ENCODE data around the gene LMOD2.

The LMOD2 gene

DNA sequence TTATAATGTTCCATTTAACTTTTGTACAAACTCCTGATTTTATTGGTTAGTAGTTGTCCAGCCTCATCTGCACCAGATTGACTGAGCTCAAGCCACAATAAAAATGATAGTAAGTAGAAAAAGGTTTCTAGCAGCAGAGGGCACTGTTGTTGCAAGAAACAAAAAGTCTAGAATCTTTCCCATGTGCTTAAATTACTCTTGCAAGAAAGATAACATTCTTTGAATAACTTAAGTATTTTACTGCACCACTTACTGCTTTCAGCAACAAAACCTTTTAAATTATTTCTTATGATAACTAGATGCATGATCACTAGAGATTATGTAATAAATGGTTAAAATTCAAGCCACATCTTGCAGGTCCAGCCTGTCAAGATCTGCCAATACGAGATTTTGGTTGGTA is 27.0 kb downstream of the LMOD2 start:
- no peaks in the 10 kb centered on the region for H3K4me1 ChIP-seq (ENCODE audit: control insufficient read depth in 1 of 2, insufficient read depth in 2 of 2, low read length in 2 of 2)
- no peak overlapping the region for H3K9ac ChIP-seq (ENCODE audit: low read depth in 1 of 2, low read length in 2 of 2)
- H3K9me3 ChIP-seq (ENCODE audit: control insufficient read depth in 1 of 2, low read length in 2 of 2) = no peaks in the 10 kb centered on the region
- no peaks in the 10 kb centered on the region for H3K27me3 ChIP-seq (ENCODE audit: control insufficient read depth in 1 of 2, insufficient read depth in 2 of 2, low read length in 2 of 2)
- no peak overlapping the region for H3K27ac ChIP-seq (ENCODE audit: low read depth, low read length)
- peaks cover 6 to 15% of the 10 kb centered on the region in 2 donors for H3K36me3 ChIP-seq (ENCODE audit: control insufficient read depth in 1 of 2, insufficient read depth in 2 of 2, low read length in 2 of 2)
- no peak overlapping the region for H3K4me3 ChIP-seq (ENCODE audit: low read depth in 1 of 2, low read length in 2 of 2)

DNA sequence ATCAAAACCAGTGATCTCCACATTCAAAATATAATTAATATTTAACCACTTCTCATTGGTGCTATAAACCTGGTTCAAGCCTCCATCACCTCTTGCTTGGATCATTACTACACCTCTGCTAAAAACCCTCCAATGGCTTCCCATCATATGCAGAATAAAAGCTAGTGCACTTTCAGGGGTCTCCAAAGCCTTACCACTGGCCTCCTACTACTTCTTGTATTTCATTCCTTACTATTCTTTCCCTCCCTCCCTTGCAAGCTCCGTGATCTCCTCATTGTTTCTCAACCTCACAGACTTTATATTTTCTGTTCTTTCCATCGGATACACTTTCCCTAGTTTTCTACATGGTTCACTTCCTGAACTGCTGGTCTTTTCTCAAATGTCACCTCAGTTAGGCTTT is 31.5 kb downstream of the LMOD2 start:
- peaks cover 6 to 29% of the 10 kb centered on the region in 2 donors for H3K36me3 ChIP-seq (ENCODE audit: control insufficient read depth in 1 of 2, insufficient read depth in 2 of 2, low read length in 2 of 2)
- H3K27ac ChIP-seq (ENCODE audit: low read depth, low read length) = no peak overlapping the region

DNA sequence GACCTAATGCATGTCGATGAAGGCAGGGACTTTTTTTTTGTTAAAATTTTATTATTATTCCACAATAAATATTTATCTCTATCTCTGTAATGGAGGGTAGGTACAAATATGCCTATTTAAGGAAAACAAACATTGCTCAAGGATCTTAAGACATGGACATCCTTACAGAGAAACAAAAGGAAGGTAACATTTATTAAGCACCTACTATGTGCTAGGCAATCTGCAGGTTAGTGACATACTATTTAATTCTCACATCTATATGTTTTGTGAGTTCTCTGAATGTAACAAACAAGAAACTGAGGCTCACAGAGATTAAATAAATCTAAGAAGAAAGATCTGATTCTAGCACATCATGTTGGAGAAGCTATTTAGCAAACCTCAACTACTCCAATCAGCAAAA is 32.1 kb downstream of the LMOD2 start:
- H3K27ac ChIP-seq (ENCODE audit: low read depth, low read length) = no peak overlapping the region
- no peaks in the 10 kb centered on the region for H3K27me3 ChIP-seq (ENCODE audit: control insufficient read depth in 1 of 2, insufficient read depth in 2 of 2, low read length in 2 of 2)
- H3K4me1 ChIP-seq (ENCODE audit: control insufficient read depth in 1 of 2, insufficient read depth in 2 of 2, low read length in 2 of 2) = no peaks in the 10 kb centered on the region
- no peak overlapping the region for H3K4me3 ChIP-seq (ENCODE audit: low read depth in 1 of 2, low read length in 2 of 2)
- peaks cover 10 to 35% of the 10 kb centered on the region in 2 donors for H3K36me3 ChIP-seq (ENCODE audit: control insufficient read depth in 1 of 2, insufficient read depth in 2 of 2, low read length in 2 of 2)
- no peaks in the 10 kb centered on the region for H3K9me3 ChIP-seq (ENCODE audit: control insufficient read depth in 1 of 2, low read length in 2 of 2)
- no peak overlapping the region for H3K9ac ChIP-seq (ENCODE audit: low read depth in 1 of 2, low read length in 2 of 2)

More for the DNA sequence above, 31.5 kb downstream of the LMOD2 start:
- Histone ChIP-seq H3K27me3 (ENCODE audit: control insufficient read depth in 1 of 2, insufficient read depth in 2 of 2, low read length in 2 of 2) (no peaks in the 10 kb centered on the region), H3K4me3 (ENCODE audit: low read depth in 1 of 2, low read length in 2 of 2) (no peak overlapping the region), H3K9ac (ENCODE audit: low read depth in 1 of 2, low read length in 2 of 2) (no peak overlapping the region), H3K4me1 (ENCODE audit: control insufficient read depth in 1 of 2, insufficient read depth in 2 of 2, low read length in 2 of 2) (no peaks in the 10 kb centered on the region), H3K9me3 (ENCODE audit: control insufficient read depth in 1 of 2, low read length in 2 of 2) (no peaks in the 10 kb centered on the region)

DNA sequence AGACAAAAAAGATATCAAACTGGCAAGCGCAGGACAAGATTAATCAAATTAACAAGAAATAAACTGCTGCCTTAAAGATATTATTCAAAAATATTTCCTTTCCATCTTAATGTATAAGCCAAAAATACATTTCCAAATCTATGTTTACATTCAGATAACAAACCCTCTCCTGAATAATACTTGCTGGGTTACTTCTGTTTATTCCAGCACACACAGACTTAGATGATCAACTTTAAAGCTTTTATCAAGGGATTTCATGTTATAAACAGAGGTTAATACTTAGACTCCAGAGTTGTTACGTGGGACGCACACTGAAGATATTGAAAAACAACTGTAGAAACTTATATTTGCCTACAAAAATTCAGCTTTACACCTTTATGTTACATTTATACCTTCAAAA is 33.6 kb downstream of the LMOD2 start:
- H3K9ac ChIP-seq (ENCODE audit: low read depth in 1 of 2, low read length in 2 of 2) = no peak overlapping the region
- H3K27ac ChIP-seq (ENCODE audit: low read depth, low read length) = no peak overlapping the region
- H3K27me3 ChIP-seq (ENCODE audit: control insufficient read depth in 1 of 2, insufficient read depth in 2 of 2, low read length in 2 of 2) = no peaks in the 10 kb centered on the region
- H3K4me3 ChIP-seq (ENCODE audit: low read depth in 1 of 2, low read length in 2 of 2) = no peak overlapping the region
- H3K36me3 ChIP-seq (ENCODE audit: control insufficient read depth in 1 of 2, insufficient read depth in 2 of 2, low read length in 2 of 2) = peaks cover 4 to 37% of the 10 kb centered on the region in 2 donors
- no peaks in the 10 kb centered on the region for H3K9me3 ChIP-seq (ENCODE audit: control insufficient read depth in 1 of 2, low read length in 2 of 2)
- H3K4me1 ChIP-seq (ENCODE audit: control insufficient read depth in 1 of 2, insufficient read depth in 2 of 2, low read length in 2 of 2) = no peaks in the 10 kb centered on the region

DNA sequence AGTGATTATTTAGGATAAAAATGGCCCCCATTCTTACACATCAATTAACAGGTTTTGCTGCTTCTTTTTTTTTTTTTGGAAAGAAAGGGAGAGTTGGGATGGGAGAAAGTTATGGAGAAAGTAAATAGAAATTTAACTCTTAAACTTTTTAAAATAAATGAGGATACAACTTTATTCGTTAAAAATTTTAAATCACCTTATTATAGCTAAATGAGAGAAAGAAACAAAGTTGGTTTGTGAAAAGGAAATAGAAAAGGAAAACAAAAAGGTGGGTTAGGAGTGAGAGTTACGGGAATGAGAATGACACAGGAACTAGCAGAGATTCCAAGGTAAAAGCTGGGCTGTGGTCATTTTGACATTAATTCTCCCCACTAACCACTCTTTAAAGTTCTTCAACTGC is 34.9 kb downstream of the LMOD2 start:
- Histone ChIP-seq H3K4me3 (ENCODE audit: low read depth in 1 of 2, low read length in 2 of 2) (no peak overlapping the region), H3K4me1 (ENCODE audit: control insufficient read depth in 1 of 2, insufficient read depth in 2 of 2, low read length in 2 of 2) (no peaks in the 10 kb centered on the region), H3K9me3 (ENCODE audit: control insufficient read depth in 1 of 2, low read length in 2 of 2) (no peaks in the 10 kb centered on the region), H3K27ac (ENCODE audit: low read depth, low read length) (no peak overlapping the region), H3K27me3 (ENCODE audit: control insufficient read depth in 1 of 2, insufficient read depth in 2 of 2, low read length in 2 of 2) (no peaks in the 10 kb centered on the region), H3K9ac (ENCODE audit: low read depth in 1 of 2, low read length in 2 of 2) (no peak overlapping the region), H3K36me3 (ENCODE audit: control insufficient read depth in 1 of 2, insufficient read depth in 2 of 2, low read length in 2 of 2) (peaks cover 4 to 44% of the 10 kb centered on the region in 2 donors)

DNA sequence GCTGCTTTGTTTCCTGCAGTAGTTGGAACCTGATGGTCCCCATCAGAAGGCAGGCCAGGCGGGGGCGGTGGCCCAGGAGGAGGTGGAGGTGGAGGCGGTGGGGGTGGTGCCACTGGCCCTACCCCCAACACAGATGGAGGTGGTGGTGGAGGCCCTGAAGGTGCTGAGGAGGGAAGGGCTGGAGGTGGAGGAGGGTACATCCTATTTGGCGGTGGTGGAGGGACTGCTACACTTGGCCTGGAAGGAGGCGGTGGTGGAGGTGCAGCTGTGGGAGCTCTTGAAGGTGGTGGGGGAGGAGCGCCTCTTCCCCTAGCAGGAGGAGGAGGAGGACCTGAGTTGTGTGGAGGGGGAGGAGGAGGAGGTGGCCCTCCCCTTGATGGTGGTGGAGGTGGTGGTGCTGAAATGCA is 36.8 kb downstream of the LMOD2 start:
- Histone ChIP-seq H3K4me1 (ENCODE audit: control insufficient read depth in 1 of 2, insufficient read depth in 2 of 2, low read length in 2 of 2) (no peaks in the 10 kb centered on the region), H3K27me3 (ENCODE audit: control insufficient read depth in 1 of 2, insufficient read depth in 2 of 2, low read length in 2 of 2) (no peaks in the 10 kb centered on the region), H3K4me3 (ENCODE audit: low read depth in 1 of 2, low read length in 2 of 2) (no peak overlapping the region), H3K27ac (ENCODE audit: low read depth, low read length) (no peak overlapping the region), H3K9ac (ENCODE audit: low read depth in 1 of 2, low read length in 2 of 2) (no peak overlapping the region), H3K9me3 (ENCODE audit: control insufficient read depth in 1 of 2, low read length in 2 of 2) (no peaks in the 10 kb centered on the region), H3K36me3 (ENCODE audit: control insufficient read depth in 1 of 2, insufficient read depth in 2 of 2, low read length in 2 of 2) (peaks cover 11 to 49% of the 10 kb centered on the region in 2 donors)

DNA sequence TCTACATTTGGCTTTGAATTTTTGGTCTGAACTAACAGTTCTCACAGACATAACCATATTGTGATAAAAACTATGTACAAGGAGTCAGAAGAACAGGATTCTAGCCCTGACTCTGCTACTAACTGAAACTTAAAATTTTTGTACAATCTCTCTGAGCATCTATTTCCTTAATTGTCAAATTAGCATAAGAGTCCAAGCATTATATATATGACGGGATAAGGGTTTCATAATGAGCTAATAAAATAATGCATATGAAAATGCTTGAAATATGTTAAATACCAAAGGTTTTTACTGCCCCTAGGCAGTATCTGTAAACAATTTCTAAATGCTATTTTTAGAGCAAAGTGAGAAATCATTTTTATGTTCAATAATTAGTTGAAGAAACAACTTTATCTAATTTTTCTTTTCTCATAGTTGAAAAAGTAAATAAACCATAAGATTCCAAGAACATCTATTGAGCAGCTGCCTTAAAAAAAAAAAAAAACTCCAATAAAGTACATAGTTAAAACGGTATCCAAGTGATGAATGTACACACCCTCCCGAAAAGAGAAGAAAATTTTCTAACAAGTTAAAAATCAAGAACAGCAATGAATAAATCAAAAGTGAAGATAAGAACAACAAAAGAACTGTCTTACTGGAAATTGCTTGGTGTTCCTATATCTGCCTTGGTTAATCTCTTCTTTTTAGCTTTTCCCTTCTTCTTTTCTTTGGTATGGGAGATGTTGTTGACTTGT is 40.4 kb downstream of the LMOD2 start:
- Histone ChIP-seq H3K36me3 (ENCODE audit: control insufficient read depth in 1 of 2, insufficient read depth in 2 of 2, low read length in 2 of 2) (peaks cover 11 to 48% of the 10 kb centered on the region in 2 donors), H3K4me3 (ENCODE audit: low read depth in 1 of 2, low read length in 2 of 2) (no peak overlapping the region), H3K27me3 (ENCODE audit: control insufficient read depth in 1 of 2, insufficient read depth in 2 of 2, low read length in 2 of 2) (no peaks in the 10 kb centered on the region), H3K4me1 (ENCODE audit: control insufficient read depth in 1 of 2, insufficient read depth in 2 of 2, low read length in 2 of 2) (no peaks in the 10 kb centered on the region), H3K9ac (ENCODE audit: low read depth in 1 of 2, low read length in 2 of 2) (no peak overlapping the region), H3K9me3 (ENCODE audit: control insufficient read depth in 1 of 2, low read length in 2 of 2) (no peaks in the 10 kb centered on the region), H3K27ac (ENCODE audit: low read depth, low read length) (no peak overlapping the region)

DNA sequence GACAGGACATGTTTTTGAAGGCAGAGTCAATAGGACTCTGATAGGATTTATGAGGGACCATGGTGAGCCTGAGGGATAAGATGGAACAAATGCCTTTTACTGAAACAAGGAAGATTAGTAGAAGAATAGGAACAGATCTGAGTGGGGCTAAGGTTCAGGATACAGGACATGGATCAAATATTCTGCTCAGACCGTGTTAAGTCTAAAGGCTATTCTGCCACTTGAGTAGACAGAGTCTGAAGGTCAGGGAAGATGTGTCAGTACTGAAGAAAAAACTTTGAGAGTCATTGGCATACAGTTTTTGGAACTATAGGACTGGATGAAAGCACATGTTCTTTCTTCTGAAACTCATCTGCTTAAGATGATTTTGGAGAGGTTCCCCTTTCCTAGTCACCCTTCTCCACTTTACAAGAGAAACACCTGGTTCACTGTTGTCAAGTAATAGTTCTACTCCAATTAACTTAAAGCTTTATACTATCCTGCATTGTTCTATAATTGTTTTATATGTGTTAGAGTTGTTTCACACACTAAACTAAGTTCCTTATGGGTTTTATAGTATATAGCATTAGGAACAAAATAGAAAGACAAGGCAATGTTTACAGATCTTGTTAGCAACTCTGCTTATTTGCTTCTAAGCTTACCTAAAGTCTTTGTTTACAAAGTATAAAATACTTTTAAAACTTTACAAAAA is 49.7 kb downstream of the LMOD2 start:
- Histone ChIP-seq H3K9me3 (ENCODE audit: control insufficient read depth in 1 of 2, low read length in 2 of 2) (no peaks in the 10 kb centered on the region), H3K9ac (ENCODE audit: low read depth in 1 of 2, low read length in 2 of 2) (no peak overlapping the region), H3K4me1 (ENCODE audit: control insufficient read depth in 1 of 2, insufficient read depth in 2 of 2, low read length in 2 of 2) (peaks cover 0 to 6% of the 10 kb centered on the region in 2 donors), H3K4me3 (ENCODE audit: low read depth in 1 of 2, low read length in 2 of 2) (no peak overlapping the region), H3K36me3 (ENCODE audit: control insufficient read depth in 1 of 2, insufficient read depth in 2 of 2, low read length in 2 of 2) (peaks cover 17 to 26% of the 10 kb centered on the region in 2 donors), H3K27ac (ENCODE audit: low read depth, low read length) (no peak overlapping the region), H3K27me3 (ENCODE audit: control insufficient read depth in 1 of 2, insufficient read depth in 2 of 2, low read length in 2 of 2) (no peaks in the 10 kb centered on the region)

DNA sequence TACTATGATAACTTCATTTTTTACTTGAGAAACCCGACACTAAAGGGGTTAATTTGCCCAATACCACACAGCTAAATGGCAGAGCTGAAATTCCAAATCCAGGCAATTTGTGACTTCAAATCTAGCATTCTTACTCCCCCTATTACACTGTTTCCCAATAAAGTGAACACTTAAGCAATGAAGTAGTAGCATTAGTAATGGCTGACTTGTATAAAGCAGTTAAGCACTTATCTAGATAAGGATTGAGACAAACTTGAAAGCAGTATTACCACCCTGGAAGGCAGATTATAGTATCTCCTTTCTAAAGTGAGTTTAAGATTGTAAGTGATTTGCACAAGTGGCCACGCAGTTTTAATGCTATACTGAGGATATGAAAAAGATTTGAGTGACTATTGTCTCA is 53.9 kb downstream of the LMOD2 start:
- no peaks in the 10 kb centered on the region for H3K9me3 ChIP-seq (ENCODE audit: control insufficient read depth in 1 of 2, low read length in 2 of 2)
- peaks cover 15 to 17% of the 10 kb centered on the region in 2 donors for H3K36me3 ChIP-seq (ENCODE audit: control insufficient read depth in 1 of 2, insufficient read depth in 2 of 2, low read length in 2 of 2)
- H3K4me1 ChIP-seq (ENCODE audit: control insufficient read depth in 1 of 2, insufficient read depth in 2 of 2, low read length in 2 of 2) = peaks cover 0 to 14% of the 10 kb centered on the region in 2 donors
- H3K9ac ChIP-seq (ENCODE audit: low read depth in 1 of 2, low read length in 2 of 2) = no peak overlapping the region
- no peak overlapping the region for H3K4me3 ChIP-seq (ENCODE audit: low read depth in 1 of 2, low read length in 2 of 2)
- no peaks in the 10 kb centered on the region for H3K27me3 ChIP-seq (ENCODE audit: control insufficient read depth in 1 of 2, insufficient read depth in 2 of 2, low read length in 2 of 2)
- no peak overlapping the region for H3K27ac ChIP-seq (ENCODE audit: low read depth, low read length)

DNA sequence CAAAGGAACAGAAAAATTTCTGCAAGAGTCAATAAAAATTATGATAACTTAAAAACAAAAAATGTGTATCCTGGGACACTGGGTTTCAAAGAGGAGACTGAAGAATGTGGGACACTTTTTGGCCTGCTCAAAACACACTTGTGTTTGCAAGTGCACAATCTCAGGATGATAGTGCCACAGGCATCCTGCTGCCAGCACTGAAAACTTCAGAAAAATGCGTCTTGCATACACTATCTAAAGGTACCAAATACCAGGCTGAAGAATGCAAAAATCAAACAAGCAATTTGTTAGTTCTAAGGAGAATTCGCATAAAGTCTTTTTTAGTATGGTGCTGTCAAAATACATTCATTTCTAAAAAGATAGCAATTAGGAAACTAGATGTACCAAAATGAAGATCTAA is 55.0 kb downstream of the LMOD2 start:
- H3K4me1 ChIP-seq (ENCODE audit: control insufficient read depth in 1 of 2, insufficient read depth in 2 of 2, low read length in 2 of 2) = peaks cover 8 to 22% of the 10 kb centered on the region in 2 donors
- no peaks in the 10 kb centered on the region for H3K9me3 ChIP-seq (ENCODE audit: control insufficient read depth in 1 of 2, low read length in 2 of 2)
- H3K27ac ChIP-seq (ENCODE audit: low read depth, low read length) = no peak overlapping the region
- H3K36me3 ChIP-seq (ENCODE audit: control insufficient read depth in 1 of 2, insufficient read depth in 2 of 2, low read length in 2 of 2) = peaks cover 7 to 9% of the 10 kb centered on the region in 2 donors
- H3K4me3 ChIP-seq (ENCODE audit: low read depth in 1 of 2, low read length in 2 of 2) = no peak overlapping the region
- H3K27me3 ChIP-seq (ENCODE audit: control insufficient read depth in 1 of 2, insufficient read depth in 2 of 2, low read length in 2 of 2) = no peaks in the 10 kb centered on the region
- H3K9ac ChIP-seq (ENCODE audit: low read depth in 1 of 2, low read length in 2 of 2) = no peak overlapping the region

All from duodenal mucosa (tissue), 2 donors.